ENCODE measurements around the gene RNF227.

Gene RNF227

GRCh38 chr17:7940743-7941142 is 24.7 kb upstream of the RNF227 start:
- TF ChIP-seq CTCF (IDR thresholded peaks at IDR 0.05; ENCODE audit: borderline replicate concordance, insufficient read depth, low read depth, low read length), result no peak
- H3K4me3 ChIP-seq (ENCODE audit: low read depth, low read length), result no peak overlapping the region

- no peak overlapping the region for H3K4me3 ChIP-seq (ENCODE audit: low read depth, low read length)
- no peak for TF ChIP-seq CTCF (IDR thresholded peaks at IDR 0.05; ENCODE audit: borderline replicate concordance, insufficient read depth, low read depth, low read length)
Measured at GRCh38 chr17:7940034-7940433, 23.9 kb upstream of the RNF227 start.

- no peak for TF ChIP-seq CTCF (IDR thresholded peaks at IDR 0.05; ENCODE audit: borderline replicate concordance, insufficient read depth, low read depth, low read length)
Measured at GRCh38 chr17:7935859-7936258, 19.8 kb upstream of the RNF227 start.

GRCh38 chr17:7932949-7933348 is 16.9 kb upstream of the RNF227 start:
- H3K4me3 ChIP-seq (ENCODE audit: low read depth, low read length), result peak overlapping the region; percentile 95
- 0 out of 2 replicates have a peak, but pooled peaks have one; percentile 10 for TF ChIP-seq CTCF (IDR thresholded peaks at IDR 0.05; ENCODE audit: borderline replicate concordance, insufficient read depth, low read depth, low read length)

More at GRCh38 chr17:7935859-7936258, 19.8 kb upstream of the RNF227 start:
- H3K4me3 ChIP-seq (ENCODE audit: low read depth, low read length), result no peak overlapping the region

GRCh38 chr17:7932483-7932891 is 16.4 kb upstream of the RNF227 start:
- TF ChIP-seq CTCF (IDR thresholded peaks at IDR 0.05; ENCODE audit: borderline replicate concordance, insufficient read depth, low read depth, low read length), result no peak
- H3K4me3 ChIP-seq (ENCODE audit: low read depth, low read length), result peak overlapping the region; percentile 95

- TF ChIP-seq CTCF (IDR thresholded peaks at IDR 0.05; ENCODE audit: borderline replicate concordance, insufficient read depth, low read depth, low read length), result no peak
- peak within 1 kb of the TSS; percentile 95 for H3K4me3 ChIP-seq (ENCODE audit: low read depth, low read length)
Measured at GRCh38 chr17:7931709-7932482, 15.8 kb upstream of the RNF227 start, which contains the start of the genes CNTROB and TRAPPC1. Gene CNTROB, plus strand, starts transcription at chr17:7932206. Its CDS starts 874 bp downstream, at chr17:7933080. Gene TRAPPC1, minus strand, starts transcription at chr17:7931946. Its CDS starts 117 bp downstream, at chr17:7931829.
